Measurements from ENCODE around the gene HDAC4.

The HDAC4 gene

DNA sequence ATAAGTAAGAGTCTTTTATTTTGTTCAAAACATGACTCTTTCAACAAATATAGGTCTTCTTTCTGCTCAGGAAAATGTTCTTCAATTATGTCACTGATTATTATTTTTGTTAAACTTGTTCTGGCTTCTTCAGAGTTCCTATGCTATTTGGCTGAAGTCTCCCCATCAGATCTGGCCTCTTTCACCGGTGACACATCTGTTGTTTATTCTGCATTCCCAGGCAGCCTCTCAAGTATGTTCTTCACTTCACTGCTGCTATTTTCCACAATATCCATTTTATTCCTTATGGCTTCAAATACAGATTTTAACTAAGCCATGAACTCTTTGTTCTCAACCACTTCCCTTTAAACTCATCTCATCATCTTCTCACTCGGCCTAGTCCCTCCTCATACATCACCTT lies 45.7 kb downstream of the HDAC4 start:
- no peak for DNase-seq (ENCODE audit: extremely low spot score)
- ChIA-PET CTCF (no interaction called here), POLR2A (no interaction called here)
- TF ChIP-seq TARDBP (IDR thresholded peaks at IDR 0.05): no peak
- TF ChIP-seq FOXA1 (IDR thresholded peaks at IDR 0.05): no peak
- TF ChIP-seq L3MBTL2 (conservative IDR thresholded peaks at IDR 0.05): no peak
- no peak for TF ChIP-seq CTBP1 (IDR thresholded peaks at IDR 0.05; ENCODE audit: borderline replicate concordance)
- TF ChIP-seq HDGF (IDR thresholded peaks at IDR 0.05; ENCODE audit: borderline replicate concordance): no peak
- no peak for TF ChIP-seq FOXM1 (IDR thresholded peaks at IDR 0.05; ENCODE audit: borderline replicate concordance)
- no peak for TF ChIP-seq BHLHE40 (IDR thresholded peaks at IDR 0.05; ENCODE audit: borderline replicate concordance)
- TF ChIP-seq LEF1 (IDR thresholded peaks at IDR 0.05; ENCODE audit: borderline replicate concordance): no peak
- no peak for TF ChIP-seq SUZ12 (IDR thresholded peaks at IDR 0.05)
- no peak for TF ChIP-seq FOXK2 (IDR thresholded peaks at IDR 0.05)
- no peak for TF ChIP-seq ARNT (IDR thresholded peaks at IDR 0.05)

DNA sequence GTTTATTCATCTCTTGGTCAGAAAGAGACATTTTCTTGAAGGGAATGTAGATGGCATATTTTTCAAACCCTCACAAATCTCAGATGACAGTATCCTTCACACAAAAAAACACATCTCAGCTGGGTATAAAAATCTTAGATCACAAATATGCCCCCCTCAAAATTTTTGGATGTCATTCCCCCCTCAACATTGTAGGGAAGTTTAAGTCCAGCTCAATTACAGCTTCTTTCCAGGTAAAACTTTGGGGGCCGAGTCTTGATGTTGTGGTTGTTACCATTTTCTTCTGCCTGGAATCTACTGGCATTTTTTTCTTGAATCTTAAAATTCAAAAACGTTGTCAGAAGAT lies 46.1 kb downstream of the HDAC4 start:
- DNase-seq (ENCODE audit: extremely low spot score): no peak
- TF ChIP-seq SP1 (IDR thresholded peaks at IDR 0.05) (no peak), LEF1 (IDR thresholded peaks at IDR 0.05; ENCODE audit: borderline replicate concordance) (no peak), PKNOX1 (IDR thresholded peaks at IDR 0.05) (no peak), FOXK2 (IDR thresholded peaks at IDR 0.05) (no peak), NFRKB (IDR thresholded peaks at IDR 0.05) (no peak), CTBP1 (IDR thresholded peaks at IDR 0.05; ENCODE audit: borderline replicate concordance) (no peak), TARDBP (IDR thresholded peaks at IDR 0.05) (no peak), HDGF (IDR thresholded peaks at IDR 0.05; ENCODE audit: borderline replicate concordance) (no peak), FOXM1 (IDR thresholded peaks at IDR 0.05; ENCODE audit: borderline replicate concordance) (no peak), ELF4 (IDR thresholded peaks at IDR 0.05) (no peak), SUZ12 (IDR thresholded peaks at IDR 0.05) (no peak), ARNT (IDR thresholded peaks at IDR 0.05) (no peak), FOXA1 (IDR thresholded peaks at IDR 0.05) (no peak), L3MBTL2 (conservative IDR thresholded peaks at IDR 0.05) (no peak), ZNF384 (IDR thresholded peaks at IDR 0.05) (no peak), BHLHE40 (IDR thresholded peaks at IDR 0.05; ENCODE audit: borderline replicate concordance) (no peak)
- POLR2A ChIA-PET: no interaction called here
- CTCF ChIA-PET: no interaction called here

DNA sequence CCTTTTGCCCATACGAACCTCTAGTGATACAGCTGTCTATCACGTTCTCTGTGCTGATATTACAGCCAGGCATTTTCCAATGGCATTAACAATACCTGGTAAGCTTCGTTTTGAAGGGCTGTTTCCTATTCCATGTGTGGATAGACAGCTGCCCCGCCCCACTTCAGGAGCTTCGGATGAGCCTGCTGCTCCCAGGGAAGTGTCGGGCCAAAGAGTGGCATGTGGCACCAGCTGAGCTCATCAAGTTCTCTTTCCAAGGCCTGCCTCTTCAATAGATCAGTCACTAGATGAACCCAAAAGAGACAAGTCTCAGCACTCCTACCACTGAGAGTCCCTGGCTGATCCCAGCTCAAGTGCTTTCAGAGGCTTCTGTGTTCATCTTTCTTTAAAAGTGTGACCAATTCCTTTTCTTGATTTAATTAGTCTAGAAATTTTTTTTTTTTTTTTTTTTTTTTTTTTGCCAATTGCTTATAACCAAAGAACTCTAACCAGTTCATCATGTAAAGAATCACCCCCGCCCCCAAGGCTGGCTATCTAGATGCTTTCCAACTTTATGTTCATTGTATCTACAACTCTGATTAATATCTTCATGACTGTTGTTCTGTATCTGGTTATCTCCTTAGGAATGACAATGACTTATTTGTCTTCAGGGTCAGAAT lies 46.6 kb downstream of the HDAC4 start:
- no peak for DNase-seq (ENCODE audit: extremely low spot score)
- POLR2A ChIA-PET: no interaction called here
- TF ChIP-seq ARNT (IDR thresholded peaks at IDR 0.05) (no peak), ELF4 (IDR thresholded peaks at IDR 0.05) (no peak), TARDBP (IDR thresholded peaks at IDR 0.05) (no peak), SUZ12 (IDR thresholded peaks at IDR 0.05) (no peak), PKNOX1 (IDR thresholded peaks at IDR 0.05) (no peak), HDGF (IDR thresholded peaks at IDR 0.05; ENCODE audit: borderline replicate concordance) (no peak), CTBP1 (IDR thresholded peaks at IDR 0.05; ENCODE audit: borderline replicate concordance) (no peak), BHLHE40 (IDR thresholded peaks at IDR 0.05; ENCODE audit: borderline replicate concordance) (no peak), SP1 (IDR thresholded peaks at IDR 0.05) (no peak), FOXM1 (IDR thresholded peaks at IDR 0.05; ENCODE audit: borderline replicate concordance) (no peak), ZNF384 (IDR thresholded peaks at IDR 0.05) (no peak), L3MBTL2 (conservative IDR thresholded peaks at IDR 0.05) (no peak), FOXA1 (IDR thresholded peaks at IDR 0.05) (no peak), LEF1 (IDR thresholded peaks at IDR 0.05; ENCODE audit: borderline replicate concordance) (no peak), FOXK2 (IDR thresholded peaks at IDR 0.05) (no peak)
- CTCF ChIA-PET: interaction anchor here (0.7 kb wide), 1 partner anchor 26 kb away, joined by 3 read pairs; no protein-coding TSS in a partner anchor

GRCh38 chr2:239353692-239354091 lies 47.1 kb downstream of the HDAC4 start:
- ChIA-PET POLR2A (no interaction called here), CTCF (interaction anchor here (0.7 kb wide), 1 partner anchor 26 kb away, joined by 3 read pairs; no protein-coding TSS in a partner anchor)
- DNase-seq (ENCODE audit: extremely low spot score): no peak
- no peak for TF ChIP-seq FOXK2 (IDR thresholded peaks at IDR 0.05)
- no peak for TF ChIP-seq ZNF384 (IDR thresholded peaks at IDR 0.05)
- no peak for TF ChIP-seq L3MBTL2 (conservative IDR thresholded peaks at IDR 0.05)
- no peak for TF ChIP-seq FOXA1 (IDR thresholded peaks at IDR 0.05)
- no peak for TF ChIP-seq FOXM1 (IDR thresholded peaks at IDR 0.05; ENCODE audit: borderline replicate concordance)
- no peak for TF ChIP-seq HDGF (IDR thresholded peaks at IDR 0.05; ENCODE audit: borderline replicate concordance)
- TF ChIP-seq CTBP1 (IDR thresholded peaks at IDR 0.05; ENCODE audit: borderline replicate concordance): no peak
- no peak for TF ChIP-seq ELF4 (IDR thresholded peaks at IDR 0.05)
- no peak for TF ChIP-seq SUZ12 (IDR thresholded peaks at IDR 0.05)
- no peak for TF ChIP-seq ARNT (IDR thresholded peaks at IDR 0.05)

- no peak for DNase-seq (ENCODE audit: extremely low spot score)
- CTCF ChIA-PET: no interaction called here
- POLR2A ChIA-PET: no interaction called here
- no peak for TF ChIP-seq HDGF (IDR thresholded peaks at IDR 0.05; ENCODE audit: borderline replicate concordance)
- TF ChIP-seq SP1 (IDR thresholded peaks at IDR 0.05): no peak
- no peak for TF ChIP-seq FOXK2 (IDR thresholded peaks at IDR 0.05)
- TF ChIP-seq FOXM1 (IDR thresholded peaks at IDR 0.05; ENCODE audit: borderline replicate concordance): no peak
- no peak for TF ChIP-seq L3MBTL2 (conservative IDR thresholded peaks at IDR 0.05)
- no peak for TF ChIP-seq ARNT (IDR thresholded peaks at IDR 0.05)
- TF ChIP-seq CTBP1 (IDR thresholded peaks at IDR 0.05; ENCODE audit: borderline replicate concordance): no peak
- TF ChIP-seq LEF1 (IDR thresholded peaks at IDR 0.05; ENCODE audit: borderline replicate concordance): no peak
- TF ChIP-seq TARDBP (IDR thresholded peaks at IDR 0.05): no peak
- no peak for TF ChIP-seq BHLHE40 (IDR thresholded peaks at IDR 0.05; ENCODE audit: borderline replicate concordance)
- no peak for TF ChIP-seq FOXA1 (IDR thresholded peaks at IDR 0.05)
- no peak for TF ChIP-seq NFRKB (IDR thresholded peaks at IDR 0.05)
- TF ChIP-seq ELF4 (IDR thresholded peaks at IDR 0.05): no peak
- no peak for TF ChIP-seq ZNF384 (IDR thresholded peaks at IDR 0.05)
- no peak for TF ChIP-seq PKNOX1 (IDR thresholded peaks at IDR 0.05)
Measured at GRCh38 chr2:239351687-239352086, 49.1 kb downstream of the HDAC4 start.

Measured in HEK293T (cell line).